Spleen (tissue), 11 donors: ENCODE measurements around the gene MMP25. TPM values are rescaled to one million over a fixed set of nuclear protein-coding genes. Genes with fewer than 3 reads are reported as not detected.
"Not testable (repeated sequence)": the region's sequence is repeated elsewhere in the genome, so short reads cannot be mapped to it uniquely, and the experiment has no call there.

Source experiments
- DNase-seq: peaks from one replicate; pipeline ENCODE4 v3.0.0-alpha.2; 2020
- H3K27ac ChIP-seq, 8 donors: fragments of 200-600 bp; sonication (generic) in 7 of 8; 1 replicate in 4 of 8; 2 replicates in 4 of 8; pipeline versions ENCODE4 v1.5.0 to v1.8.0; 2016 to 2021; ENCODE audit warnings: inconsistent platforms in 4 of 8, mild to moderate bottlenecking in 4 of 8, moderate library complexity in 1 of 8
- H3K27me3 ChIP-seq, 7 donors: fragments of 200-600 bp; sonication (generic) in 6 of 7; replicated peaks in 1 of 7; 1 replicate in 4 of 7; 2 replicates in 3 of 7; pipeline versions ENCODE4 v1.5.0 to v1.8.0; 2016 to 2021; ENCODE audit warnings: inconsistent platforms in 3 of 7, mild to moderate bottlenecking in 1 of 7
- H3K36me3 ChIP-seq, 6 donors: fragments of 200-600 bp; sonication (generic) in 5 of 6; 1 replicate in 4 of 6; 2 replicates in 2 of 6; pipeline versions ENCODE4 v1.5.0 to v1.8.0; 2016 to 2021; ENCODE audit warnings: inconsistent platforms in 2 of 6
- H3K4me1 ChIP-seq, 6 donors: fragments of 200-600 bp; sonication (generic) in 5 of 6; 1 replicate in 3 of 6; 2 replicates in 3 of 6; pipeline versions ENCODE4 v1.5.0 to v1.8.0; 2016 to 2021; ENCODE audit warnings: inconsistent platforms in 3 of 6
- H3K4me3 ChIP-seq, 8 donors: fragments of 200-600 bp; sonication (generic) in 7 of 8; 1 replicate in 4 of 8; 2 replicates in 4 of 8; pipeline versions ENCODE4 v1.5.0 to v1.8.0; 2016 to 2021; ENCODE audit warnings: inconsistent platforms in 4 of 8, mild to moderate bottlenecking in 4 of 8, moderate library complexity in 2 of 8
- H3K9me3 ChIP-seq, 8 donors: fragments of 200-600 bp; sonication (generic) in 7 of 8; 1 replicate in 4 of 8; 2 replicates in 4 of 8; pipeline versions ENCODE4 v1.5.0 to v1.8.0; 2016 to 2021; ENCODE audit warnings: inconsistent platforms in 4 of 8
- CTCF ChIP-seq, 11 experiments: fragments of 200-600 bp in 7 of 11; fragments of 450-650 bp in 4 of 11; sonication (generic) in 4 of 11; IDR thresholded peaks in 8 of 11; conservative IDR thresholded peaks in 3 of 11; 1 replicate in 7 of 11; 2 replicates in 4 of 11; pipeline versions ENCODE4 v1.4.0 to v1.8.0; 2016 to 2021; ENCODE audit warnings: antibody characterized with exemption in 11 of 11, inconsistent platforms in 4 of 11, mild to moderate bottlenecking in 1 of 11
- POLR2A ChIP-seq, 3 donors: fragments of 450-650 bp; IDR thresholded peaks; one replicate each; pipeline ENCODE4 v1.5.1; 2017; ENCODE audit warnings: antibody characterized with exemption in 3 of 3, mild to moderate bottlenecking in 1 of 3
- POLR2AphosphoS5 ChIP-seq, 3 donors: sonication (generic); formaldehyde crosslinking; IDR thresholded peaks; one replicate each; pipeline ENCODE4 v1.5.1; 2017; ENCODE audit warnings: antibody characterized with exemption in 3 of 3
- WGBS, 5 donors: extraction: QIAGEN DNeasy Blood & Tissue Kit in 3 of 5; methylation state at CpG; one replicate each; pipeline versions ENCODE4 v1.1.5 to v1.1.7; 2013 to 2018; 5-methylcytosine and 5-hydroxymethylcytosine counted together
- intact Hi-C: fragments of 100-400 bp; cut with DNase I; formaldehyde crosslinking; loops from one replicate; pipeline ENCODE4 v1.15.0; 2023; ENCODE audit warnings: low total_unique reads
- polyA plus RNA-seq, 3 donors: library from polyadenylated mRNA; stranded (reverse); fragments of 200-250 nt; gene quantifications; one replicate each; pipeline ENCODE4 v1.2.1, GENCODE V29; 2013
- total RNA-seq, 7 donors: library from RNA; depleted of rRNA in 3 of 7; stranded (reverse); fragments of >200 nt in 3 of 7; fragmentation: NEBNext Ultra II Directional in 4 of 7; extraction: Animal tissue kit (Norgen Biotek cat#: 25700) in 4 of 7; gene quantifications; one replicate each; pipeline versions ENCODE4 v1.1.0 to v1.2.1, GENCODE V29; 2016 to 2021
- donor health status: healthy with polysubstance abuse.
- donor health status: DM: no; HTN: no; CAD: no; lungs with moderate emphysema.
- donor health status: DM: no; HTN: no; CAD: no.
- donor health status: Bipolar disorder and iron deficiency.
- donor health status: healthy.
- donor health status: DM: no; HTN: no; CAD: no.
- donor health status: DM: yes; HTN: yes; CAD: no.

MMP25 gene
- total and polyA plus RNA-seq, 10 donors, result 2.7 to 282 (median 65.6) TPM

- no peaks in the 10 kb centered on the region for H3K27me3 ChIP-seq
- 92 to 97% (median 94%) methylated on average over 17 of the region's 17 CpGs for WGBS, 5 donors
- intact Hi-C loops, result no loop called here
- peaks cover 0 to 30% (median 0%) of the 10 kb centered on the region in 6 donors for H3K36me3 ChIP-seq
- TF ChIP-seq POLR2A (IDR thresholded peaks at IDR 0.05), result no peak
- H3K9me3 ChIP-seq, result no peaks in the 10 kb centered on the region
- peak; percentile 70 for DNase-seq
- no peak overlapping the region for H3K4me3 ChIP-seq
- H3K27ac ChIP-seq, result peak overlapping the region in 1 of 8 donors; percentile 93
- peaks cover 0 to 61% (median 31%) of the 10 kb centered on the region in 6 donors for H3K4me1 ChIP-seq
Measured at GRCh38 chr16:3080024-3080423, 33.7 kb downstream of the MMP25 start.

GRCh38 chr16:3081957-3082356 lies 35.6 kb downstream of the MMP25 start:
- DNase-seq, result peak; percentile 54
- H3K27ac ChIP-seq, H3K9me3 ChIP-seq, H3K27me3 ChIP-seq, H3K4me3 ChIP-seq, intact Hi-C loops: not testable (repeated sequence)
- Histone ChIP-seq H3K36me3 (peaks cover 0 to 21% (median 0%) of the 10 kb centered on the region in 6 donors), H3K4me1 (peaks cover 0 to 61% (median 24%) of the 10 kb centered on the region in 6 donors)
- WGBS, 5 donors, result 93 to 99% (median 96%) methylated on average over 12 to 13 of the region's 13 CpGs

- intact Hi-C loops, result not testable (repeated sequence)
- DNase-seq, result peak; percentile 39
Measured at GRCh38 chr16:3083408-3083807, 37.0 kb downstream of the MMP25 start.

GRCh38 chr16:3084491-3084890 lies 38.1 kb downstream of the MMP25 start:
- TF ChIP-seq POLR2AphosphoS5 (IDR thresholded peaks at IDR 0.05) (no peak), CTCF (IDR thresholded peaks at IDR 0.05 in 8 of 11, conservative IDR thresholded peaks at IDR 0.05 in 3 of 11) (no peak), POLR2A (IDR thresholded peaks at IDR 0.05) (no peak)
- Histone ChIP-seq H3K9me3 (no peaks in the 10 kb centered on the region), H3K27ac (peak overlapping the region in 4 of 8 donors; percentile 13 to 87 (median 84)), H3K27me3 (no peaks in the 10 kb centered on the region), H3K4me1 (peaks cover 4 to 66% (median 31%) of the 10 kb centered on the region in 6 donors), H3K36me3 (peaks cover 0 to 5% (median 0%) of the 10 kb centered on the region in 6 donors), H3K4me3 (no peak overlapping the region)
- intact Hi-C loops, result no loop called here
- no peak for DNase-seq
- WGBS, 5 donors, result 61 to 92% (median 80%) methylated on average over 1 of the region's 1 CpG

More at GRCh38 chr16:3083408-3083807, 37.0 kb downstream of the MMP25 start:
- H3K4me3 ChIP-seq, H3K27me3 ChIP-seq, H3K36me3 ChIP-seq, H3K27ac ChIP-seq, H3K9me3 ChIP-seq: not testable (repeated sequence)
- WGBS, 5 donors, result 87 to 98% (median 95%) methylated on average over 7 to 8 of the region's 8 CpGs
- H3K4me1 ChIP-seq, result peaks cover 4 to 61% (median 27%) of the 10 kb centered on the region in 6 donors

- 69 to 77% (median 72%) methylated on average over 7 of the region's 7 CpGs for WGBS, 5 donors
- H3K4me3 ChIP-seq, result peak overlapping the region in 1 of 8 donors; percentile 61
- TF ChIP-seq POLR2A (IDR thresholded peaks at IDR 0.05), result no peak
- no peak for TF ChIP-seq CTCF (IDR thresholded peaks at IDR 0.05 in 8 of 11, conservative IDR thresholded peaks at IDR 0.05 in 3 of 11)
- TF ChIP-seq POLR2AphosphoS5 (IDR thresholded peaks at IDR 0.05), result no peak
- H3K27ac ChIP-seq, result peak overlapping the region in 6 of 8 donors; percentile 13 to 87 (median 82)
- H3K27me3 ChIP-seq, result no peaks in the 10 kb centered on the region
- peaks cover 0 to 5% (median 0%) of the 10 kb centered on the region in 6 donors for H3K36me3 ChIP-seq
- intact Hi-C loops, result no loop called here
- no peaks in the 10 kb centered on the region for H3K9me3 ChIP-seq
- peaks cover 4 to 72% (median 31%) of the 10 kb centered on the region in 6 donors for H3K4me1 ChIP-seq
- DNase-seq, result no peak
Measured at GRCh38 chr16:3084969-3085670, 38.8 kb downstream of the MMP25 start.
